Body of pancreas (tissue), 4 donors: ENCODE data around the gene PRMT7. TPM values are rescaled to one million over a fixed set of nuclear protein-coding genes. Genes with fewer than 3 reads are reported as not detected.
A peak's percentile ranks its signal among the peaks of the same experiment; 100 is the strongest.

ENCODE experiments used
- ATAC-seq: fragments of 150-250 bp; one replicate; pipeline ENCODE4 v1.9.1; 2016
- DNase-seq, 4 donors: peaks; one replicate each; pipeline ENCODE4 v3.0.0-alpha.2; 2019
- H3K27ac ChIP-seq, 4 donors: fragments of 200-600 bp; sonication (generic); 1 replicate in 3 of 4; 2 replicates in 1 of 4; pipeline versions ENCODE4 v1.5.1 to v1.6.1; 2016 to 2019; ENCODE audit warnings: mild to moderate bottlenecking in 1 of 4, mixed read lengths in 1 of 4, moderate library complexity in 1 of 4
- H3K27me3 ChIP-seq, 2 donors: fragments of 200-600 bp; sonication (generic); one replicate each; pipeline ENCODE4 v1.6.0; 2016; ENCODE audit warnings: mild to moderate bottlenecking in 1 of 2
- H3K36me3 ChIP-seq, 2 donors: fragments of 200-600 bp; sonication (generic); replicated peaks in 1 of 2; 2 replicates each; pipeline ENCODE4 v1.5.1; 2016; ENCODE audit warnings: low read depth in 2 of 2; ENCODE audit not compliant: insufficient read depth in 1 of 2
- H3K4me1 ChIP-seq: fragments of 200-600 bp; sonication (generic); one replicate; pipeline ENCODE4 v1.6.0; 2016
- H3K4me3 ChIP-seq, 2 donors: fragments of 200-600 bp; sonication (generic); 1 replicate in 1 of 2; 2 replicates in 1 of 2; pipeline ENCODE4 v1.5.1; 2016 to 2019
- H3K9me3 ChIP-seq, 3 donors: fragments of 200-600 bp; sonication (generic); 1 replicate in 2 of 3; 2 replicates in 1 of 3; pipeline ENCODE4 v1.5.1; 2016
- CTCF ChIP-seq, 7 experiments: fragments of 450-650 bp in 4 of 7; fragments of 200-600 bp in 3 of 7; sonication (generic) in 3 of 7; IDR thresholded peaks; one replicate each; pipeline ENCODE4 v1.5.1; 2016 to 2019; ENCODE audit warnings: antibody characterized with exemption in 7 of 7
- POLR2A ChIP-seq, 3 donors: fragments of 450-650 bp; IDR thresholded peaks; one replicate each; pipeline ENCODE4 v1.6.1; 2016; ENCODE audit warnings: antibody characterized with exemption in 3 of 3, mild to moderate bottlenecking in 2 of 3
- WGBS, 2 donors: methylation state at CpG; one replicate each; pipeline ENCODE4 v1.1.5; 2017; 5-methylcytosine and 5-hydroxymethylcytosine counted together
- intact Hi-C: fragments of 100-400 bp; cut with DNase I; formaldehyde crosslinking; loops from one replicate; pipeline ENCODE4 v1.15.1; 2023
- total RNA-seq, 2 donors: library from RNA; depleted of rRNA; stranded (reverse); fragments of >200 nt; gene quantifications; one replicate each; pipeline ENCODE4 v1.1.0, GENCODE V29; 2016

Gene PRMT7
- total RNA-seq, 2 donors from 2014 or later: 27.4 to 35.8 TPM

DNA sequence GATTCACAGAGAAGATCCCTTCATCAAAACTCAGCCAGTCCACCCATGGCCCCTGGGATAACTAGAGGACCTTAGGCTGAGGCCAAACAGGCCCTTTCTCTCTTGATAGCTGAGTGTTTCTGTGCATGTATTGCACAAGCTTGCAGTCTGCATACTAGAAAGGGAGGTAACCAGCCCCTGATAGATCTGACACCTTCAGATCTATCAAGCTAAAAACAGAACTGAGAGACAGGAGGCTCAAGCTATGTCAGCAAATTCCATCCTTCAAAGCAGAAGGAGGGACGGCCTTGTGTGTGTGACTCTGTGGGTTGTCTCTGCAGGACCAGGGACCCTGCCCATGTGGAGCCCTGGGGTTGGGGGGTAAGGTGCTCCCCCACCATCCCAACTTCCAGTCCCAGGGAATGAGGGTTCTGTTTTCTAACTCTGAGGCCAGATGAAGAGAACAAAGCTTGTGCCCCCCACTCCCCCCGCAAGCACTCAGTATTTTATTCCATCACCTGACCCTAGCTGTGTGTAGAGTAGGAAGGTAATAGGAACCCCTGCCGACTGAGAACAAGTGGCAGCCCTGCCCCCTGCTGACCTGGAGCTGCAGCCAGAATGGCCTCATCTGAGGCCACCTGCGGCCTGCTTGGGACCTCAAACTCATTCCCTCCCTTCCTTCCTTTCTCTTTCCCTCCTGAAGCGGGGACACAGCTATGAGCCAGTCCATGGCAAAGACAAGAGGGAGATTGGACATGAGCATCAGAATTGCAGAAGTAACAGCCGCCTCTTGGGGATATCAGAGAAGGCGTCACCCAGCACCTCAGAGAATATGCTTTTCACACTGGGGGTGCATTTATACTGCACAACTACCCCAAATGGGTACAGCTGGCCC, 73.7 kb downstream of the PRMT7 start:
- H3K4me1 ChIP-seq: no peaks in the 10 kb centered on the region
- H3K36me3 ChIP-seq: no peaks in the 10 kb centered on the region
- no peaks in the 10 kb centered on the region for H3K27me3 ChIP-seq
- 69 to 75% methylated on average over 6 to 7 of the region's 7 CpGs for WGBS, 2 donors
- H3K27ac ChIP-seq: no peak overlapping the region
- ATAC-seq (no peak), DNase-seq (no peak)
- H3K9me3 ChIP-seq: no peaks in the 10 kb centered on the region
- intact Hi-C loops: no loop called here
- H3K4me3 ChIP-seq: no peak overlapping the region
- TF ChIP-seq POLR2A (IDR thresholded peaks at IDR 0.05) (no peak), CTCF (IDR thresholded peaks at IDR 0.05) (no peak)

GRCh38 chr16:68385371-68385770, 74.6 kb downstream of the PRMT7 start:
- H3K27ac ChIP-seq: no peak overlapping the region

GRCh38 chr16:68386628-68387027, 75.8 kb downstream of the PRMT7 start:
- no peaks in the 10 kb centered on the region for H3K36me3 ChIP-seq
- TF ChIP-seq CTCF (IDR thresholded peaks at IDR 0.05): no peak
- no peak for TF ChIP-seq POLR2A (IDR thresholded peaks at IDR 0.05)
- DNase-seq (no peak), ATAC-seq (no peak)
- H3K27me3 ChIP-seq: no peaks in the 10 kb centered on the region
- intact Hi-C loops: no loop called here
- no peak overlapping the region for H3K4me3 ChIP-seq
- WGBS, 2 donors: 77 to 79% methylated on average over 12 to 13 of the region's 14 CpGs
- no peak overlapping the region for H3K27ac ChIP-seq
- H3K4me1 ChIP-seq: no peaks in the 10 kb centered on the region
- no peaks in the 10 kb centered on the region for H3K9me3 ChIP-seq

More at GRCh38 chr16:68385371-68385770, 74.6 kb downstream of the PRMT7 start:
- WGBS, 2 donors: 60 to 68% methylated on average over 6 of the region's 6 CpGs
- no peaks in the 10 kb centered on the region for H3K4me1 ChIP-seq
- no peaks in the 10 kb centered on the region for H3K36me3 ChIP-seq
- no peaks in the 10 kb centered on the region for H3K9me3 ChIP-seq
- intact Hi-C loops: no loop called here
- TF ChIP-seq POLR2A (IDR thresholded peaks at IDR 0.05) (no peak), CTCF (IDR thresholded peaks at IDR 0.05) (no peak)
- H3K4me3 ChIP-seq: no peak overlapping the region
- DNase-seq (no peak), ATAC-seq (no peak)
- H3K27me3 ChIP-seq: no peaks in the 10 kb centered on the region

GRCh38 chr16:68387301-68387700, 76.5 kb downstream of the PRMT7 start:
- WGBS, 2 donors: 73 to 84% methylated on average over 7 to 9 of the region's 9 CpGs
- Histone ChIP-seq H3K27me3 (no peaks in the 10 kb centered on the region), H3K4me3 (no peak overlapping the region), H3K9me3 (no peaks in the 10 kb centered on the region), H3K36me3 (no peaks in the 10 kb centered on the region), H3K27ac (no peak overlapping the region), H3K4me1 (no peaks in the 10 kb centered on the region)
- TF ChIP-seq POLR2A (IDR thresholded peaks at IDR 0.05) (no peak), CTCF (IDR thresholded peaks at IDR 0.05) (no peak)
- DNase-seq (peak in 1 of 4 donors; percentile 23), ATAC-seq (no peak)
- intact Hi-C loops: no loop called here

DNA sequence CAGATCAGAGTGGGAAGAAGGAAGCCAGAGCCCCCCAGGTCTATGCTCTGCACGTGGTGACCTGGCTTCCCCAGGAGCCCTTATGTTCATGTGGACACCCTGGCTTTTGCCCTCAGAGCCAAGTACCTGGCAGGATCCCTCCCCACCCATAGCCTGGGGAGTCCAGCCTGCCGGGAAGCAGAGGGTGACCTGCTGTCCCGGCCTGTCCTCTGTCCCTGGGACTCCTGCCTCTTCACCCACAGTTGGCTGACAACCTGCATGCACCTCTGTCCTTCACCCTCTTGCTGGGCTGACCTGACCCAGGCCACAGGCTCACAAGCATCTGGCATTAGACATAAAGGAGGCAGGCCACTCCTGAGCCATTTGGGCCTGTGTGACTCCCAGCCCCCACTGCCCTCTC, 77.3 kb downstream of the PRMT7 start:
- no peak for DNase-seq
- no peaks in the 10 kb centered on the region for H3K27me3 ChIP-seq
- intact Hi-C loops: no loop called here
- no peaks in the 10 kb centered on the region for H3K9me3 ChIP-seq
- no peak overlapping the region for H3K4me3 ChIP-seq
- 85% methylated on average over 3 of the region's 3 CpGs; no CpG with 5 or more reads in 1 of the 2 donors for WGBS, 2 donors
- TF ChIP-seq CTCF (IDR thresholded peaks at IDR 0.05): no peak
- no peak for TF ChIP-seq POLR2A (IDR thresholded peaks at IDR 0.05)
- H3K36me3 ChIP-seq: no peaks in the 10 kb centered on the region
- no peak for ATAC-seq
- H3K4me1 ChIP-seq: no peaks in the 10 kb centered on the region
- H3K27ac ChIP-seq: no peak overlapping the region
